Astrocyte (in vitro differentiated cells and primary cell): ENCODE results near the gene LRRK2. TPM values are rescaled to one million over a fixed set of nuclear protein-coding genes. Genes with fewer than 3 reads are reported as not detected.
A peak's percentile ranks its signal among the peaks of the same experiment; 100 is the strongest.
"Not testable (repeated sequence)": the region's sequence is repeated elsewhere in the genome, so short reads cannot be mapped to it uniquely, and the experiment has no call there.

ENCODE experiments used
- DNase-seq: peaks from one replicate; pipeline ENCODE4 v3.0.0-alpha.2; 2010; ENCODE audit warnings: low read depth
- FAIRE-seq: peaks from 2 replicates; lab custom pipeline; 2011; peaks lifted over from hg19 to GRCh38; lab: Jason Lieb, UNC
- H2AFZ ChIP-seq: 2 replicates; pipeline ENCODE4 v1.6.0; 2012; ENCODE audit warnings: low read depth, low read length, inconsistent platforms
- H3K27ac ChIP-seq: 2 replicates; pipeline ENCODE4 v1.5.1; 2011; ENCODE audit warnings: low read depth, low read length, inconsistent platforms
- H3K27me3 ChIP-seq: 2 replicates; pipeline ENCODE4 v1.6.0; 2011; ENCODE audit warnings: low read length, inconsistent platforms; ENCODE audit not compliant: insufficient read depth
- H3K36me3 ChIP-seq: 2 replicates; pipeline ENCODE4 v1.5.1; 2011; ENCODE audit warnings: low read length, inconsistent platforms; ENCODE audit not compliant: insufficient read depth
- H3K4me1 ChIP-seq: 2 replicates; pipeline ENCODE4 v1.5.1; 2011; ENCODE audit warnings: low read length, inconsistent platforms; ENCODE audit not compliant: insufficient read depth
- H3K4me2 ChIP-seq: 2 replicates; pipeline ENCODE4 v1.6.0; 2012; ENCODE audit warnings: low read length, inconsistent platforms
- H3K4me3 ChIP-seq: 2 replicates; pipeline ENCODE4 v1.5.1; 2011; ENCODE audit warnings: low read depth, mild to moderate bottlenecking, low read length, inconsistent platforms; ENCODE audit not compliant: insufficient read depth
- H3K79me2 ChIP-seq: 2 replicates; pipeline ENCODE4 v1.6.0; 2012; ENCODE audit warnings: mild to moderate bottlenecking, low read length, inconsistent platforms; ENCODE audit not compliant: insufficient read depth
- H3K9ac ChIP-seq: 2 replicates; pipeline ENCODE4 v1.6.0; 2012; ENCODE audit warnings: mild to moderate bottlenecking, low read length, inconsistent platforms
- H3K9me3 ChIP-seq: 2 replicates; pipeline ENCODE4 v1.5.1; 2012; ENCODE audit warnings: low read depth, mild to moderate bottlenecking, low read length, inconsistent platforms; ENCODE audit not compliant: insufficient read depth
- H4K20me1 ChIP-seq: 2 replicates; pipeline ENCODE4 v1.6.0; 2012; ENCODE audit warnings: low read length, inconsistent platforms; ENCODE audit not compliant: insufficient read depth
- H3K27ac Mint-ChIP-seq: one replicate; pipeline ENCODE4 v1.8.0; 2021; ENCODE audit warnings: mild to moderate bottlenecking, mixed read lengths; ENCODE audit not compliant: unreplicated experiment
- H3K27me3 Mint-ChIP-seq: one replicate; pipeline ENCODE4 v1.8.0; 2021; ENCODE audit warnings: low read depth, mixed read lengths; ENCODE audit not compliant: unreplicated experiment
- H3K36me3 Mint-ChIP-seq: one replicate; pipeline ENCODE4 v1.8.0; 2021; ENCODE audit warnings: low read depth, mixed read lengths; ENCODE audit not compliant: unreplicated experiment
- H3K4me1 Mint-ChIP-seq: one replicate; pipeline ENCODE4 v1.8.0; 2021; ENCODE audit warnings: low read depth, mixed read lengths; ENCODE audit not compliant: unreplicated experiment
- H3K4me3 Mint-ChIP-seq: one replicate; pipeline ENCODE4 v1.8.0; 2021; ENCODE audit warnings: mild to moderate bottlenecking, moderate library complexity, mixed read lengths; ENCODE audit not compliant: unreplicated experiment
- H3K9me3 Mint-ChIP-seq: one replicate; pipeline ENCODE4 v1.8.0; 2021; ENCODE audit warnings: mild to moderate bottlenecking, mixed read lengths; ENCODE audit not compliant: unreplicated experiment
- EZH2 ChIP-seq: IDR thresholded peaks from 2 replicates; pipeline ENCODE4 v1.6.1; 2012; ENCODE audit warnings: mild to moderate bottlenecking, low read length, inconsistent platforms; ENCODE audit not compliant: insufficient read depth
- total RNA-seq: library from RNA; stranded (reverse); gene quantifications from 2 replicates; pipeline ENCODE4 v1.2.1, GENCODE V29; 2021
- TF ChIP-seq, protein P1 (sequence below): IDR thresholded peaks from 2 replicates; pipeline ENCODE4 v1.5.1; 2011; ENCODE audit warnings: low read depth, mild to moderate bottlenecking, inconsistent platforms, low read length, moderate library complexity; ENCODE audit not compliant: insufficient read depth

The LRRK2 gene
- total RNA-seq, 1 donor from 2014 or later: 0.02 TPM

DNA sequence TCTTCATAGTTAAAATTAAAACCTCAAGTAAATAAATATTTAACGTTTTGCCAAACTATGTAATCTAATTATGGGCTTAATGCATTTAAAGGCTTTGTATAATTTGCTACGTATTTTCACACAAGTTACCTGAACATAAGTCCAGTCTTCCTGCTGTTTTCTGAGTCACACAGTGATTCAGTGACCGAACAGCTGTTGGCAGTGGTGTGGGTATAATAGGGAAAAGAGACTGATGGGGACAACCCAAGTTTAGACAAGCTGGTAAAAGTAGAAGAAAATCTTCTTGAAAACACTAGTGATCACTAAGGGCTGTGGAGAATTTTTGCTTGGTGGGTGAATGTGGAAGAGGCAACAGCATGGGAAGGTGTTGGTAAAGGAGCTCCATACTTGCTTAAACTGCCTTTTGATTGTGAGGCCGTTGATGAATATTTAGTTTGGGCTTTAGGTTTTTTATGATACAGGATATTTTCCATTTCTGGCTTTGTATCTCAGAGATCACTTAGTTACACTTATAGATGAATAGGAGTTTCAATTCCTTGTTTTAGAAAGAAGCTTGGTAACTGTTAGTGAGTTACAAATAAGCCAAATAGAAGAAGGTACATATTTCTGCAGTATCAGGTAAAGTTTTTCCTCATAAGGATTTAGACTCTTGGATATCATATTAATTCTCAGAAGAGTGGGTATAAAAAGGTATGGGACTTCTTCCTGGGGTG, 23.9 kb downstream of the LRRK2 start:
- no peaks in the 10 kb centered on the region for H3K9me3 Mint-ChIP-seq
- H3K4me1 ChIP-seq: no peaks in the 10 kb centered on the region
- H3K4me1 Mint-ChIP-seq: peaks cover 3% of the 10 kb centered on the region
- no peaks in the 10 kb centered on the region for H3K9me3 ChIP-seq
- no peaks in the 10 kb centered on the region for H3K27me3 Mint-ChIP-seq
- no peak overlapping the region for H2AFZ ChIP-seq
- no peak overlapping the region for H3K4me3 Mint-ChIP-seq
- no peak overlapping the region for H3K27ac Mint-ChIP-seq
- H3K36me3 ChIP-seq: no peaks in the 10 kb centered on the region
- no peak overlapping the region for H3K4me2 ChIP-seq
- H4K20me1 ChIP-seq: no peaks in the 10 kb centered on the region
- H3K36me3 Mint-ChIP-seq: no peaks in the 10 kb centered on the region
- H3K79me2 ChIP-seq: no peaks in the 10 kb centered on the region
- FAIRE-seq (no peak), DNase-seq (peak; percentile 12)
- no peak overlapping the region for H3K9ac ChIP-seq
- no peak overlapping the region for H3K27ac ChIP-seq
- TF ChIP-seq, protein P1, sequence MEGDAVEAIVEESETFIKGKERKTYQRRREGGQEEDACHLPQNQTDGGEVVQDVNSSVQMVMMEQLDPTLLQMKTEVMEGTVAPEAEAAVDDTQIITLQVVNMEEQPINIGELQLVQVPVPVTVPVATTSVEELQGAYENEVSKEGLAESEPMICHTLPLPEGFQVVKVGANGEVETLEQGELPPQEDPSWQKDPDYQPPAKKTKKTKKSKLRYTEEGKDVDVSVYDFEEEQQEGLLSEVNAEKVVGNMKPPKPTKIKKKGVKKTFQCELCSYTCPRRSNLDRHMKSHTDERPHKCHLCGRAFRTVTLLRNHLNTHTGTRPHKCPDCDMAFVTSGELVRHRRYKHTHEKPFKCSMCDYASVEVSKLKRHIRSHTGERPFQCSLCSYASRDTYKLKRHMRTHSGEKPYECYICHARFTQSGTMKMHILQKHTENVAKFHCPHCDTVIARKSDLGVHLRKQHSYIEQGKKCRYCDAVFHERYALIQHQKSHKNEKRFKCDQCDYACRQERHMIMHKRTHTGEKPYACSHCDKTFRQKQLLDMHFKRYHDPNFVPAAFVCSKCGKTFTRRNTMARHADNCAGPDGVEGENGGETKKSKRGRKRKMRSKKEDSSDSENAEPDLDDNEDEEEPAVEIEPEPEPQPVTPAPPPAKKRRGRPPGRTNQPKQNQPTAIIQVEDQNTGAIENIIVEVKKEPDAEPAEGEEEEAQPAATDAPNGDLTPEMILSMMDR: no peak
- no peak for TF ChIP-seq EZH2
- no peaks in the 10 kb centered on the region for H3K27me3 ChIP-seq
- H3K4me3 ChIP-seq: no peak overlapping the region

DNA sequence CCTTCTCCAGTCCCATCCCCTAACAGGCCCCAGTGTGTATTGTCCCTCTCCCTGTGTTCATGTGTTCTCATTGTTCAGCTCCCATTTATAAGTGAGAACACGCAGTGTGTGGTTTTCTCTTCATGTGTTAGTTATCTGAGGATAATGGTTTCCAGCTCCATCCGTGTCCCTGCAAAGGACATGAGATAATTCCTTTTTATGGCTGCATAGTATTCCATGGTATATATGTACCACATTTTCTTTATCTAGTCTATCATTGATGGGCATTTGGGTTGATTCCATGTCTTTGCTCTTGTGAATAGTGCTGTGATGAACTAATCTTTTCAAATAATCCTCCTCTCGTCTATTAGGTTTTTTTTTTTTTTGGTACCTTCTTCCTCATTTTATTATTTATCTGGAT, 25.9 kb downstream of the LRRK2 start:
- not testable (repeated sequence) for H3K9ac ChIP-seq, H3K4me2 ChIP-seq, H3K27me3 Mint-ChIP-seq, H4K20me1 ChIP-seq, H3K9me3 Mint-ChIP-seq, H3K27ac Mint-ChIP-seq, H2AFZ ChIP-seq, H3K27ac ChIP-seq, DNase-seq, H3K4me1 ChIP-seq, H3K4me3 ChIP-seq, H3K36me3 Mint-ChIP-seq, H3K27me3 ChIP-seq, H3K4me3 Mint-ChIP-seq, H3K9me3 ChIP-seq, H3K4me1 Mint-ChIP-seq, H3K36me3 ChIP-seq, FAIRE-seq, H3K79me2 ChIP-seq

DNA sequence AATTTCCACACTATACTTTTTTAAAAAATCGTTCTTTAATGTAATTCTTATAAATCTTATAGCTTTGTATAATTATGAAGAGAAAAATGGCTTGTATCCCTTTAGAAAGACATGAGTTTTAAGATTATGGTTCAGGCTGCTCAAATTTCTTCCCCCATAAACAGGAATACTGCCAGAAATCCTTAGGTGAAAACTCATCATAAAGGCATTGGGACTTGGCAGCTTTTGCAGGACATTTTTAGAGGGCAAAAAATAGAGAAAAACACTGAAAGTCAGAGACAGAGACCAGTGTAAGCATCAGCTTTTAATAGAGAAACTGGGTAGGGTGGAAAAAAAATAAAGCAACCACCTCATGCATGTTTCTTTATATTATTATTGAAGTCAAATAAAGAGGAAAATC, 29.1 kb downstream of the LRRK2 start:
- no peaks in the 10 kb centered on the region for H3K4me1 ChIP-seq
- DNase-seq (peak; percentile 54), FAIRE-seq (no peak)
- Mint-ChIP-seq H3K4me1 (no peaks in the 10 kb centered on the region), H3K36me3 (no peaks in the 10 kb centered on the region), H3K27ac (no peak overlapping the region), H3K4me3 (no peak overlapping the region), H3K27me3 (no peaks in the 10 kb centered on the region), H3K9me3 (peaks cover 1% of the 10 kb centered on the region)
- H3K79me2 ChIP-seq: no peaks in the 10 kb centered on the region
- H3K4me3 ChIP-seq: no peak overlapping the region
- H3K9ac ChIP-seq: no peak overlapping the region
- H2AFZ ChIP-seq: no peak overlapping the region
- H3K36me3 ChIP-seq: no peaks in the 10 kb centered on the region
- no peak overlapping the region for H3K4me2 ChIP-seq
- no peaks in the 10 kb centered on the region for H3K27me3 ChIP-seq
- no peak for TF ChIP-seq EZH2
- TF ChIP-seq, protein P1: no peak
- H3K9me3 ChIP-seq: no peaks in the 10 kb centered on the region
- no peak overlapping the region for H3K27ac ChIP-seq
- H4K20me1 ChIP-seq: no peaks in the 10 kb centered on the region
